Right lobe of liver (tissue), 4 donors: ENCODE measurements around the gene ANXA3.
"Not testable (repeated sequence)": the region's sequence is repeated elsewhere in the genome, so short reads cannot be mapped to it uniquely, and the experiment has no call there.

Experiments
- POLR2A ChIP-seq: fragments of 450-650 bp; IDR thresholded peaks from one replicate; pipeline ENCODE4 v1.6.1; 2017; ENCODE audit warnings: antibody characterized with exemption, mild to moderate bottlenecking
- TF ChIP-seq, protein P1 (sequence below), 4 donors: fragments of 200-600 bp in 3 of 4; fragments of 450-650 bp in 1 of 4; IDR thresholded peaks; one replicate each; pipeline versions ENCODE4 v1.5.1 to v1.8.0; 2016 to 2022; ENCODE audit warnings: antibody characterized with exemption in 4 of 4, mild to moderate bottlenecking in 2 of 4
- donor health status: DM: no; HTN: no; CAD: no.
- donor health status: DM: no; HTN: no; CAD: no.
- donor health status: DM: no; HTN: yes; CAD: no.

DNA sequence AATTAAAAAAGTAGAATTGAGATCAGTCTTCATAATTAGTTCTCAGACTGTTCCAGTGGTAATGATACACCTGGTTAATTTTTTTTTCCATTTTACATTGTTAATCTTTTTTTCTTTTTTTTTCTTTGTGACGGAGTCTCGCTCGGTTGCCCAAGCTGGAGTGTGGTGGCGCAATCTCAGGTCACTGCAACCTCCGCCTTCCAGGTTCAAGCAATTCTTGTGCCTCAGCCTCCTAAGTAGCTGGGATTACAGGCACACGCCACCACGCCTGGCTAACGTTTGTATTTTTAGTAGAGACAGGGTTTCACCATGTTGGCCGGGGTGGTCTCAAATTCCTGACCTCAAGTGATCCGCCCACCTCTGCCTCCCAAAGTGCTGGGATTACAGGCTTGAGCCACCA lies 46.9 kb downstream of the ANXA3 start:
- TF ChIP-seq, protein P1, sequence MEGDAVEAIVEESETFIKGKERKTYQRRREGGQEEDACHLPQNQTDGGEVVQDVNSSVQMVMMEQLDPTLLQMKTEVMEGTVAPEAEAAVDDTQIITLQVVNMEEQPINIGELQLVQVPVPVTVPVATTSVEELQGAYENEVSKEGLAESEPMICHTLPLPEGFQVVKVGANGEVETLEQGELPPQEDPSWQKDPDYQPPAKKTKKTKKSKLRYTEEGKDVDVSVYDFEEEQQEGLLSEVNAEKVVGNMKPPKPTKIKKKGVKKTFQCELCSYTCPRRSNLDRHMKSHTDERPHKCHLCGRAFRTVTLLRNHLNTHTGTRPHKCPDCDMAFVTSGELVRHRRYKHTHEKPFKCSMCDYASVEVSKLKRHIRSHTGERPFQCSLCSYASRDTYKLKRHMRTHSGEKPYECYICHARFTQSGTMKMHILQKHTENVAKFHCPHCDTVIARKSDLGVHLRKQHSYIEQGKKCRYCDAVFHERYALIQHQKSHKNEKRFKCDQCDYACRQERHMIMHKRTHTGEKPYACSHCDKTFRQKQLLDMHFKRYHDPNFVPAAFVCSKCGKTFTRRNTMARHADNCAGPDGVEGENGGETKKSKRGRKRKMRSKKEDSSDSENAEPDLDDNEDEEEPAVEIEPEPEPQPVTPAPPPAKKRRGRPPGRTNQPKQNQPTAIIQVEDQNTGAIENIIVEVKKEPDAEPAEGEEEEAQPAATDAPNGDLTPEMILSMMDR (IDR thresholded peaks at IDR 0.05): not testable (repeated sequence)
- not testable (repeated sequence) for TF ChIP-seq POLR2A
